Measurements from ENCODE around the gene CDCA8. TPM values are rescaled to one million over a fixed set of nuclear protein-coding genes. Genes with fewer than 3 reads are reported as not detected.

Gene CDCA8
- total and polyA plus RNA-seq, 2 donors (not counting 3 experiments of a cell fraction or from before 2014, with no cell fraction given), result 38.5 to 45.7 TPM

- FAIRE-seq (no peak), DNase-seq (ENCODE audit: low read depth, low spot score) (no peak)
- ChIA-PET POLR2A (no interaction called here), CTCF (no interaction called here)
- dilution Hi-C loops (cut with MboI; ENCODE audit: extremely low pct_ligation_motif_present, low sequenced_read_pairs), result no loop called here
- Histone ChIP-seq H3K4me1 (ENCODE audit: control insufficient read depth, extremely low read depth, insufficient read depth, low read length) (no peaks in the 10 kb centered on the region), H3K36me3 (ENCODE audit: control insufficient read depth in 2 of 2, extremely low read depth in 1 of 2, insufficient read depth in 2 of 2, low read length in 2 of 2) (no peaks in the 10 kb centered on the region), H3K79me2 (ENCODE audit: control insufficient read depth, insufficient read depth, low read length) (no peaks in the 10 kb centered on the region), H3K9ac (replicated peaks; ENCODE audit: extremely low read depth, insufficient read depth, low read length) (no peak overlapping the region), H3K9me1 (replicated peaks; ENCODE audit: control insufficient read depth, extremely low read depth, insufficient read depth, low read length) (no peaks in the 10 kb centered on the region), H3K27me3 (ENCODE audit: control insufficient read depth in 2 of 2, insufficient read depth in 2 of 2, low read length in 2 of 2) (peaks cover 2 to 5% of the 10 kb centered on the region in 2 experiments), H3K27ac (ENCODE audit: insufficient read depth, low read depth, low read length) (no peak overlapping the region), H4K20me1 (replicated peaks; ENCODE audit: control insufficient read depth, extremely low read depth, insufficient read depth, low read length) (no peaks in the 10 kb centered on the region), H2AFZ (ENCODE audit: low read depth, low read length) (no peak overlapping the region), H3K4me3 (replicated peaks in 1 of 3; ENCODE audit: insufficient read depth in 1 of 3, low read depth in 1 of 3, low read length in 3 of 3) (no peak overlapping the region), H3K4me2 (ENCODE audit: insufficient read depth, low read length) (no peak overlapping the region), H3K9me3 (replicated peaks; ENCODE audit: control insufficient read depth, insufficient read depth, low read length) (no peaks in the 10 kb centered on the region)
- BruUV-seq (replicated peaks), result no TSS peak
- intact Hi-C loops (cut with micrococcal nuclease), result no loop called here
- TF ChIP-seq GATA2 (IDR thresholded peaks at IDR 0.05; ENCODE audit: insufficient read depth, insufficient read length, low read depth, low read length) (no peak), CTCF (IDR thresholded peaks at IDR 0.05; ENCODE audit: extremely low read depth in 1 of 2, insufficient read depth in 1 of 2, low read depth in 1 of 2, low read length in 2 of 2) (no peak), MAX (IDR thresholded peaks at IDR 0.05; ENCODE audit: insufficient read depth, insufficient read length) (no peak), EZH2 (IDR thresholded peaks at IDR 0.05; ENCODE audit: borderline replicate concordance, low read depth, low read length, severe bottlenecking) (no peak), FOS (IDR thresholded peaks at IDR 0.05; ENCODE audit: borderline replicate concordance, insufficient read depth, low read length) (no peak), POLR2AphosphoS5 (IDR thresholded peaks at IDR 0.05; ENCODE audit: insufficient read depth, low read depth, low read length) (no peak), MYC (IDR thresholded peaks at IDR 0.05; ENCODE audit: low read depth, low read length) (no peak), POLR2A (IDR thresholded peaks at IDR 0.05; ENCODE audit: low read depth, low read length) (no peak), JUN (IDR thresholded peaks at IDR 0.05; ENCODE audit: borderline replicate concordance, insufficient read depth, insufficient read length, low read depth) (no peak)
These were observed 39.9 kb downstream of the CDCA8 start for GRCh38 chr1:37732111-37732780.

Data from endothelial cell of umbilical vein (primary cell).